Glutamatergic neuron (in vitro differentiated cells): Measurements from ENCODE around the gene OXGR1. TPM values are rescaled to one million over a fixed set of nuclear protein-coding genes. Genes with fewer than 3 reads are reported as not detected.
A peak's percentile ranks its signal among the peaks of the same experiment; 100 is the strongest.
"Not testable (repeated sequence)": the region's sequence is repeated elsewhere in the genome, so short reads cannot be mapped to it uniquely, and the experiment has no call there.

ENCODE experiments used
- DNase-seq: peaks from one replicate; pipeline ENCODE4 v3.0.0; 2022
- H3K27ac Mint-ChIP-seq: one replicate; pipeline ENCODE4 v1.8.0; 2020; ENCODE audit warnings: mild to moderate bottlenecking, mixed read lengths, inconsistent platforms; ENCODE audit not compliant: unreplicated experiment
- H3K27me3 Mint-ChIP-seq: one replicate; pipeline ENCODE4 v1.8.0; 2020; ENCODE audit warnings: mild to moderate bottlenecking, moderate library complexity, mixed read lengths, inconsistent platforms; ENCODE audit not compliant: unreplicated experiment
- H3K36me3 Mint-ChIP-seq: one replicate; pipeline ENCODE4 v1.8.0; 2020; ENCODE audit warnings: mild to moderate bottlenecking, mixed read lengths, inconsistent platforms; ENCODE audit not compliant: unreplicated experiment
- H3K4me1 Mint-ChIP-seq: one replicate; pipeline ENCODE4 v1.8.0; 2020; ENCODE audit warnings: mild to moderate bottlenecking, low read depth, mixed read lengths, inconsistent platforms; ENCODE audit not compliant: unreplicated experiment
- H3K4me3 Mint-ChIP-seq: one replicate; pipeline ENCODE4 v1.8.0; 2020; ENCODE audit warnings: mild to moderate bottlenecking, mixed read lengths, inconsistent platforms; ENCODE audit not compliant: unreplicated experiment
- H3K9me3 Mint-ChIP-seq: one replicate; pipeline ENCODE4 v1.8.0; 2020; ENCODE audit warnings: mild to moderate bottlenecking, moderate library complexity, mixed read lengths, inconsistent platforms; ENCODE audit not compliant: unreplicated experiment
- CTCF ChIP-seq: fragments of 200-600 bp; sonication (generic); IDR thresholded peaks from one replicate; pipeline ENCODE4 v1.5.0; 2021; ENCODE audit not compliant: partially characterized antibody, unreplicated experiment
- total RNA-seq: library from RNA; stranded (reverse); fragmentation: NEBNext Ultra II Directional; extraction: Animal tissue kit (Norgen Biotek cat#: 25700); gene quantifications from one replicate; pipeline ENCODE4 v1.2.1, GENCODE V29; 2021; ENCODE audit not compliant: unreplicated experiment

The OXGR1 gene
- total RNA-seq, 1 donor from 2014 or later, result not detected

- Mint-ChIP-seq H3K27me3 (peaks cover 3% of the 10 kb centered on the region), H3K27ac (no peak overlapping the region), H3K36me3 (peaks cover 2% of the 10 kb centered on the region), H3K9me3 (peaks cover 2% of the 10 kb centered on the region), H3K4me1 (peaks cover 11% of the 10 kb centered on the region), H3K4me3 (no peak overlapping the region)
- no peak for TF ChIP-seq CTCF
- DNase-seq, result no peak
Measured at GRCh38 chr13:96988441-96988840, 5.8 kb downstream of the OXGR1 start.

- Mint-ChIP-seq H3K9me3 (peaks cover 4% of the 10 kb centered on the region), H3K4me1 (peaks cover 11% of the 10 kb centered on the region), H3K36me3 (peaks cover 5% of the 10 kb centered on the region), H3K4me3 (no peak overlapping the region), H3K27me3 (no peaks in the 10 kb centered on the region), H3K27ac (peak overlapping the region; percentile 77)
- peak; percentile 21 for DNase-seq
- peak; percentile 45 for TF ChIP-seq CTCF
Measured at GRCh38 chr13:96984051-96984508, 10.2 kb downstream of the OXGR1 start.

GRCh38 chr13:96982672-96983071 lies 11.6 kb downstream of the OXGR1 start:
- Mint-ChIP-seq H3K36me3 (peaks cover 9% of the 10 kb centered on the region), H3K4me1 (peaks cover 11% of the 10 kb centered on the region), H3K27ac (no peak overlapping the region), H3K27me3 (no peaks in the 10 kb centered on the region), H3K4me3 (no peak overlapping the region), H3K9me3 (peaks cover 4% of the 10 kb centered on the region)
- no peak for TF ChIP-seq CTCF
- DNase-seq, result no peak

- H3K4me1 Mint-ChIP-seq, H3K27ac Mint-ChIP-seq, H3K27me3 Mint-ChIP-seq, DNase-seq, H3K36me3 Mint-ChIP-seq, H3K4me3 Mint-ChIP-seq, H3K9me3 Mint-ChIP-seq: not testable (repeated sequence)
Measured at GRCh38 chr13:96979861-96980260, 14.4 kb downstream of the OXGR1 start.

GRCh38 chr13:96968027-96968426 lies 26.2 kb downstream of the OXGR1 start:
- no peak for DNase-seq

More at GRCh38 chr13:96968027-96968426, 26.2 kb downstream of the OXGR1 start:
- Mint-ChIP-seq H3K36me3 (peaks cover 22% of the 10 kb centered on the region), H3K4me1 (no peaks in the 10 kb centered on the region), H3K4me3 (no peak overlapping the region), H3K9me3 (peaks cover 11% of the 10 kb centered on the region), H3K27ac (no peak overlapping the region), H3K27me3 (no peaks in the 10 kb centered on the region)
- no peak for TF ChIP-seq CTCF
